Activated T-helper 2 cell treated with anti-CD3 and anti-CD28 coated beads, Interferon-gamma antibody, Interleukin-2, Interleukin-4, amounts not matched to agents 10 μg/mL and 5 μg/mL and 100 μg/mL, durations not matched to agents 14 hours and 24 hours and 36 hours (primary cell): ENCODE results near the gene TOPORS. TPM values are rescaled to one million over a fixed set of nuclear protein-coding genes. Genes with fewer than 3 reads are reported as not detected.
"Not testable (repeated sequence)": the region's sequence is repeated elsewhere in the genome, so short reads cannot be mapped to it uniquely, and the experiment has no call there.

Experiments
- DNase-seq: peaks from one replicate; pipeline ENCODE4 v3.0.0; 2021; ENCODE audit warnings: low spot score
- H3K27ac Mint-ChIP-seq: one replicate; pipeline ENCODE4 v1.8.0; 2021; ENCODE audit warnings: mixed read lengths
- H3K27me3 Mint-ChIP-seq: one replicate; pipeline ENCODE4 v1.8.0; 2021; ENCODE audit warnings: low read depth, mixed read lengths
- H3K36me3 Mint-ChIP-seq: one replicate; pipeline ENCODE4 v1.8.0; 2021; ENCODE audit warnings: low read depth, mixed read lengths
- H3K4me1 Mint-ChIP-seq: one replicate; pipeline ENCODE4 v1.8.0; 2021; ENCODE audit warnings: low read depth, mixed read lengths
- H3K4me3 Mint-ChIP-seq: one replicate; pipeline ENCODE4 v1.8.0; 2021; ENCODE audit warnings: low read depth, mild to moderate bottlenecking, moderate library complexity, mixed read lengths
- H3K9me3 Mint-ChIP-seq: one replicate; pipeline ENCODE4 v1.8.0; 2021; ENCODE audit warnings: mixed read lengths
- intact Hi-C: fragments of 100-400 bp; cut with micrococcal nuclease; formaldehyde crosslinking; loops from one replicate; pipeline ENCODE4 v1.15.1; 2023
- total RNA-seq: library from RNA; stranded (reverse); gene quantifications from 2 replicates; pipeline ENCODE4 v1.2.3, GENCODE V29; 2022

The TOPORS gene
- 15.7 and 16.2 TPM in 2 replicates for total RNA-seq

DNA sequence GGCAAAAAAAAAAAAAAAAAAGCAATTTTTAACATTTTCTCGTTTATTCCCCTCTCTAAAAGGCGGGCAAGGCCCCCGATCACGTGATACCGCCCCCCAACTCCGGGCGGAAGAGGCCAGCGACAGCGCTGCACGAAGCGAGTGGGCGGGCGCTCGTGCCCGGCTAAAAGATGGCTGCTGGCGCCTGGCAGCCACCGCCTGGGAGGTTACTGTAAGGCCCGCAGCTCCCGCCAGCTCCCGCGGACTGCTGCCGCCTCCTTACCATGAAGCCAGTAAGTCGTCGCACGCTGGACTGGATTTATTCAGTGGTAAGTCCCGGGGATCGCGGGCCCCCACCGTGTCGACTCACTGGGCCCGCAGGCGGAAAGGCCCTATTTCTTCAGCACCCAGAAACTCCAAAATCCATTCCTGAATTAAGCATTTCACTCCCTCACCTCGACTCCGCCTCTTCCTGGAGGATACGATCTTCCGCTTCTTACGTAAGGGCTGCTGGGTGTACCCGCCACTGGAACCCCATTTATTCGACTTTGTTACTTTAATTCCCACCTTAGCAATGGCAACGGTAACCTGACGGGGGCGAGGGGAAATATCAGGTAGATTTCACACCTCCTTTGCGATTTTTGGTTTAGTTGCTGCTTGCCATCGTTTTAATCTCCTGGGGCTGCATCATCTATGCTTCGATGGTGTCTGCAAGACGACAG is at the start of gene TOPORS, which contains the start of gene SMIM27:
Gene TOPORS, minus strand, starts transcription at position 415 of the 701 bp plus-strand sequence. Its CDS starts 150 bp downstream, at position 265.
Gene SMIM27, plus strand, starts transcription at position 156 of the 701 bp plus-strand sequence. Its CDS starts 108 bp downstream, at position 264.
- Mint-ChIP-seq H3K4me1 (peaks cover 30% of the 10 kb centered on the region), H3K36me3 (peaks cover 24% of the 10 kb centered on the region), H3K9me3 (no peaks in the 10 kb centered on the region), H3K27ac (peak within 1 kb of the TSS; percentile 97), H3K27me3 (no peaks in the 10 kb centered on the region), H3K4me3 (peak within 1 kb of the TSS; percentile 91)
- DNase-seq: peak; percentile 83
- intact Hi-C loops: loop anchor here (1.0 to 5.0 kb wide), 2 partner anchors 473 to 1205 kb away; partner anchors contain the start of gene DNAJA1

DNA sequence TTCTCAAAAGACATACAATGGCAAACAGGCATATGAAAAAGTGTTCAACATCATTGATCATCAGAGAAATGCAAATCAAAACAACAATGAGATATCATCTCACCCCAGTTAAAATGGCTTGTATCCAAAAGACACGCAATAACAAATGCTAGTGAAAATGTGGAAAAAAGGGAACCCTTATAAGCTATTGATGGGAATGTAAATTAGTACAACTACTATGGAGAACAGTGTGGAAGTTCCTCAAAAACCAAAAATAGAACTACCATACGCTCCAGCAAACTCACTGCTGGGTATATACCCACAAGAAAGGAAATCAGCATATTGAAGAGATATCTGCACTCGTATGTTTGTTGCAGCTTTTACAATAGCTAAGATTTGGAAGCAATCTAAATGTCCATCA is 46.6 kb upstream of the TOPORS start:
- DNase-seq, H3K4me1 Mint-ChIP-seq, H3K4me3 Mint-ChIP-seq, H3K9me3 Mint-ChIP-seq, H3K27ac Mint-ChIP-seq, intact Hi-C loops, H3K36me3 Mint-ChIP-seq: not testable (repeated sequence)
- H3K27me3 Mint-ChIP-seq: peaks cover 17% of the 10 kb centered on the region

DNA sequence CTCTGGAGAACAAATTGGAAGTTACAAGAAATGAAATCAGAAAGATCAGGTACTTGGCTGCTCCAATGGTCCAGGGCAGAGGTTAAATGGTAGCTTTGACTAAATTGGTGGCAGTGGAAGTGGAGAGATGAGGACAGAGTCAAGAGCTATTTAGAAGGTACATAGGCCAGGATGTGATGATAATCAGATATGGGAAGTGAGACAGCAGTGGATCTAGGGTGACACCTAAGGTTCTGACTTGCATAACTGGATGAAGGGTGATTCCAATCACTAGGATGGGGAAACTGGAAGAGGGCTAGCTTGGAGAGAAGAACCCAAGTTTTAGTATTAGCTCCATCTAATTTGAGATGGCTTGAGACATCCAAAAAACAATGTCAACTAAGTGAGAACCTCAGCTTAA is 44.5 kb upstream of the TOPORS start:
- Mint-ChIP-seq H3K27me3 (peaks cover 19% of the 10 kb centered on the region), H3K27ac (no peak overlapping the region), H3K9me3 (no peaks in the 10 kb centered on the region), H3K4me3 (no peak overlapping the region), H3K4me1 (peaks cover 6% of the 10 kb centered on the region), H3K36me3 (no peaks in the 10 kb centered on the region)
- no peak for DNase-seq
- intact Hi-C loops: no loop called here

DNA sequence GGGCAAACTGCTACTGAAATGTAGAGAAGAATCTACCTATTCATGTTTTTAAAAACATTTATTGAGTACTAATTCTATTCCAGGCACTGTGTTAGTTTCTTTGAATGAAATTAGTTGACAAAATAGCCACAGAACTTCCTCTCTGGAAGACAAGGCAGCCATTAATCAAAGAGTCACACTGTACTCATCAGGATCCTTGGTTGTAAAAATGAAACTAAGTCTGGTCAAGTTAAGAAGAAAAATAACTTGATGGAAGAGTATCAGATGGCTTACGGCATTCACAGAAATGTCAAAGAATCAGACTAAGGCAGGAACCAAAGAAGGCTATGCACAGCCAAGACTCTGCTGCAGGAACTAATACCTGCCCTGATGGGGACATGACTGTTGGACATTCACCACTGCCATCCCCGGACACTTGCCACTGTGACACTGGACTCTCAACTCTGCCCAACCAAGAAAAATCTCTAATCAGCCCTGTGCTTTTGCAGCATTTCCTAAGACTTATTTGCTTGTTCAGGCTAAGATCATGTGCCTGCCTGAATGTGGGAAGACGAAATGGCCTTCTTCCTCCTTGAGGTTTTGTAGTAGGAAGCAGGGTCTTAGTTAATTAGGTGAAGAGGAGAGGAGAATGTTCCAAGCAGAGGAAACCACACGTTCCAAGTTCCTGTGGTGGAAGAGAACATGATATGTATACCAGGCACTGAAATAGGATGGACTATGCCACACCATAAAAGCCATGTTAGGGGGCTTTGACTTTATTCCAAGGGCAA is 43.9 kb upstream of the TOPORS start:
- Mint-ChIP-seq H3K9me3 (no peaks in the 10 kb centered on the region), H3K36me3 (no peaks in the 10 kb centered on the region), H3K27me3 (peaks cover 17% of the 10 kb centered on the region), H3K27ac (no peak overlapping the region), H3K4me1 (peaks cover 6% of the 10 kb centered on the region), H3K4me3 (no peak overlapping the region)
- DNase-seq: no peak
- intact Hi-C loops: no loop called here

GRCh38 chr9:32590898-32591297 is 38.5 kb upstream of the TOPORS start:
- Mint-ChIP-seq H3K4me1 (peaks cover 4% of the 10 kb centered on the region), H3K27me3 (peaks cover 9% of the 10 kb centered on the region), H3K36me3 (no peaks in the 10 kb centered on the region), H3K4me3 (no peak overlapping the region), H3K27ac (no peak overlapping the region), H3K9me3 (no peaks in the 10 kb centered on the region)
- no peak for DNase-seq
- intact Hi-C loops: no loop called here

DNA sequence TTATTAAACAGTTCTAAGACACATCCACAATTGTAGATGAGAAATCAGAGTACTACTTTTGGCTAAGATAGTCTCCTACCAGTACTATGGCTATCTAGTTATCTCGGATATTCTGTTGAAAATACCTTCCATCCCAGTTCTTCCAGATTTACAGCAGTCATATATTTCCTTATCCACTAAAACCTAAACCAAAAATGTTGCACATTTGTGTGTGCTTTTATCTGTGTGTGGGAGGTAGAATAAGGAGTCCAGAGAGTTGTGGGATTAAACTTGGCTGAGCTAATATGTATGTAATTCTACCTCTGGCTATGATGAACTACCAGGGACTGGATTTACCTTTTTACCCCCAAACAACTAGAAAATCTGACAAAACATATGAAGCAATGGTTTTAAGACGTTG is 38.1 kb upstream of the TOPORS start:
- H3K27ac Mint-ChIP-seq: no peak overlapping the region
- no peak for DNase-seq
- peaks cover 2% of the 10 kb centered on the region for H3K4me1 Mint-ChIP-seq
- intact Hi-C loops: no loop called here
- no peak overlapping the region for H3K4me3 Mint-ChIP-seq
- H3K36me3 Mint-ChIP-seq: no peaks in the 10 kb centered on the region
- H3K9me3 Mint-ChIP-seq: no peaks in the 10 kb centered on the region
- H3K27me3 Mint-ChIP-seq: peaks cover 12% of the 10 kb centered on the region

DNA sequence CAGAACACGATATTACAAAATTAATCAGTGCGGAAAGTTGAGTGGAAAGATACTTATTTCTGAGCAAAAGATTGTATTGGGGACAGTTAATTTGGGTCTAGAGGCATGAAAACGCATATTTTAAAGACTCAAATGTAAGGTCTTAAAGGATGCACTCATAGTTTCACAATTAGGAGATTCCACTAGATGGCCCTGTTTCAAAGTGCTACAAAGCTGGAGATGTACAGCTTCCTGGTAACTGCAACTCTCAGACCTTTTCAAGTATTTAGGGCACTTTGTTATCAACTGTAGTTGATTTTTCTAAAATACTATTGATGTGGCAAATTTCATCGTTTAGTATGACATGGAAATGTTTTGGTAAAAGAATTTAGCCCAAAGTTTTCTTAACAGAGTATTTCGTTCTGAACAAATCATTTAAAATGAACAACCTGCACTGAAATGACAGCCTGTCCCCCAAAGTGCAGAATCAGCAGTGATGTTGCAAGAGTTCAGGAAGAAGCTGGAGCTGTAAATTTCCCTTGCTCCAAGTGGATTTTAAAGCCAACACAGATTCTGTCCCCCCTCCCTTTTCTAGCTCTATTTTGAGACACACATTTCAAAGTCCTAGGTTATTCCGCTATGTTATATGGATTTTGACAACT is 36.8 kb upstream of the TOPORS start:
- intact Hi-C loops: loop anchor here (2.0 kb wide), 1 partner anchor 380 kb away; no protein-coding TSS in a partner anchor
- no peak overlapping the region for H3K27ac Mint-ChIP-seq
- no peak for DNase-seq
- H3K4me3 Mint-ChIP-seq: no peak overlapping the region
- no peaks in the 10 kb centered on the region for H3K36me3 Mint-ChIP-seq
- H3K4me1 Mint-ChIP-seq: peaks cover 2% of the 10 kb centered on the region
- H3K27me3 Mint-ChIP-seq: peaks cover 17% of the 10 kb centered on the region
- no peaks in the 10 kb centered on the region for H3K9me3 Mint-ChIP-seq

DNA sequence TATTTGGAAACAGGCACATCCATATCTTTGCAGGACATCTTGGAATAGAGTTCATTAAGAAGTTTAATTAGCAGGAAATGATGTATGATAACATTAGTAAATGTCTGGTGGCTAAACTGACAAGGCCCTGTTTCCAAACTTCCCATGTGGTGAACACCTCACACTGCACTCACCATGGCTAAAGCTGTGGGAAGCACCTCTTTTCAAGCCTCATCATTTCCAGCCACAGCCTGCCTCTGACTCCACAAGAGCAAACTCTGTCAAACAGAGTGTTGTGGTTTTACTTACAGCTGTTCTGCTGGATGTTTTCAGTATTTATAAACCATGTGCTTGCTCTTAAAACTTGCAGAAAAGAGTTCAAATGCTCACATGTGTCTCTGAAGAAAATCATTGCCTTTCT is 35.5 kb upstream of the TOPORS start:
- H3K27me3 Mint-ChIP-seq: peaks cover 17% of the 10 kb centered on the region
- intact Hi-C loops: loop anchor here (2.0 kb wide), 1 partner anchor 381 kb away; no protein-coding TSS in a partner anchor
- no peaks in the 10 kb centered on the region for H3K36me3 Mint-ChIP-seq
- no peaks in the 10 kb centered on the region for H3K9me3 Mint-ChIP-seq
- H3K4me3 Mint-ChIP-seq: no peak overlapping the region
- no peak for DNase-seq
- no peak overlapping the region for H3K27ac Mint-ChIP-seq
- H3K4me1 Mint-ChIP-seq: peaks cover 2% of the 10 kb centered on the region

DNA sequence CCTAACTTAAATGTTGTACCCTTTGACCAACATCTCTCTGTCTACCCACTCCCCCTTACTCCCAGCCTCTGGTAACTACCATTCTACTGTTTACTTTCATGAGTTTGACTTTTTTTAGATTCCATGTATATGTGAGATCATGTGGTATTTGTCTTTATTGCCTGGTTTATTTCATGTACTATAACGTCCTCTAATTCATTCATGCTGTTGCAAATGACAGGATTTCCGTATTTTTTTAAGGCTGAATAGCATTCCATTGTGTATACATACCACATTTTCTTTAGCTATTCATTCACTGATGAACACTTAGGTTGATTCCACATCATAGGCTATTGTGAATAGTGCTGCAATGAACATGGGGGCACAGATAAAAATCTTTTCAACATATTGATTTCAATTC is 32.4 kb upstream of the TOPORS start:
- peaks cover 7% of the 10 kb centered on the region for H3K4me1 Mint-ChIP-seq
- H3K27ac Mint-ChIP-seq: no peak overlapping the region
- no peaks in the 10 kb centered on the region for H3K36me3 Mint-ChIP-seq
- no peak for DNase-seq
- H3K4me3 Mint-ChIP-seq: no peak overlapping the region
- intact Hi-C loops: loop anchor here (5.0 kb wide), 1 partner anchor 42 kb away; no protein-coding TSS in a partner anchor
- no peaks in the 10 kb centered on the region for H3K9me3 Mint-ChIP-seq
- peaks cover 25% of the 10 kb centered on the region for H3K27me3 Mint-ChIP-seq

- Mint-ChIP-seq H3K27me3 (peaks cover 27% of the 10 kb centered on the region), H3K4me1 (peaks cover 5% of the 10 kb centered on the region), H3K36me3 (no peaks in the 10 kb centered on the region), H3K27ac (no peak overlapping the region), H3K9me3 (no peaks in the 10 kb centered on the region), H3K4me3 (no peak overlapping the region)
- DNase-seq: no peak
- intact Hi-C loops: loop anchor here (2.0 to 5.0 kb wide), 2 partner anchors 39 to 387 kb away; no protein-coding TSS in a partner anchor
Observed at GRCh38 chr9:32581512-32582143, 29.2 kb upstream of the TOPORS start.

GRCh38 chr9:32580631-32581300 is 28.4 kb upstream of the TOPORS start:
- no peak for DNase-seq
- Mint-ChIP-seq H3K4me3 (no peak overlapping the region), H3K36me3 (no peaks in the 10 kb centered on the region), H3K27me3 (peaks cover 26% of the 10 kb centered on the region), H3K4me1 (peaks cover 7% of the 10 kb centered on the region), H3K9me3 (no peaks in the 10 kb centered on the region), H3K27ac (no peak overlapping the region)
- intact Hi-C loops: loop anchor here (2.0 to 5.0 kb wide), 2 partner anchors 38 to 388 kb away; no protein-coding TSS in a partner anchor
